ENCODE data around the gene PTPN23. TPM values are rescaled to one million over a fixed set of nuclear protein-coding genes. Genes with fewer than 3 reads are reported as not detected.
"Not testable (repeated sequence)": the region's sequence is repeated elsewhere in the genome, so short reads cannot be mapped to it uniquely, and the experiment has no call there.

PTPN23 gene
- total RNA-seq, 4 donors from 2014 or later = 10.5 to 134 (median 24.4) TPM

- H3K4me3 ChIP-seq = peak overlapping the region in 3 of 4 donors; percentile 16 to 44 (median 17)
- H3K27ac ChIP-seq = peak overlapping the region; percentile 81 to 95 (median 94)
- WGBS, 2 donors = 38% methylated on average over 4 of the region's 5 CpGs; no CpG with 5 or more reads in 1 of the 2 donors
- no peak for TF ChIP-seq CTCF (IDR thresholded peaks at IDR 0.05)
- H3K36me3 ChIP-seq = peaks cover 8 to 30% (median 10%) of the 10 kb centered on the region in 3 donors
- intact Hi-C loops (cut with DNase I) = no loop called here
- peaks cover 0 to 51% (median 26%) of the 10 kb centered on the region in 3 donors for H3K4me1 ChIP-seq
- H3K27me3 ChIP-seq = no peaks in the 10 kb centered on the region
- no peak for DNase-seq
- H3K9me3 ChIP-seq = peaks cover 0 to 3% (median 0%) of the 10 kb centered on the region in 3 donors
Observed at GRCh38 chr3:47443611-47443995, 62.8 kb downstream of the PTPN23 start.

DNA sequence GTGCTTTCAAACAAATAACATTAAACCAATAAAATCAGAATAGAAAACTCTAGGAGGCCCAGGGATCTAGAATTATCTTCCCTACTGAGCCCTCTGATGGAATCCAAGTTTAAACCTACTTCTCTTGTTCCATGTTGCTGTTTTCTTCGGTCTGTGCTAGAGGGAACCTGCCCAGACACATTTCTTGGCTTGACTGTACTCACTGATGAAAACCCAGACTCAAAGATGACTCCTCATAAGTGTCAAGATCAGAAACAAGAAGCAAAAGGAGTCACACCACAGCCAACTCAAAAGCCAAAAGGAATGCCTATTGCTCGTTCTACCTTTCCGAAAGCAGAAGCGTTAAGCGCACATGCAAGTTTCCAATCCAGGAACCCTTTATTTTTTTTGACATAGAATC lies 63.3 kb downstream of the PTPN23 start:
- DNase-seq = no peak
- H3K27ac ChIP-seq = peak overlapping the region; percentile 81 to 95 (median 94)
- TF ChIP-seq POLR2A (IDR thresholded peaks at IDR 0.05) (no peak), CTCF (IDR thresholded peaks at IDR 0.05) (no peak)
- H3K27me3 ChIP-seq = no peaks in the 10 kb centered on the region
- peak overlapping the region in 3 of 4 donors; percentile 16 to 44 (median 17) for H3K4me3 ChIP-seq
- intact Hi-C loops (cut with DNase I) = no loop called here
- H3K9me3 ChIP-seq = peaks cover 0 to 3% (median 0%) of the 10 kb centered on the region in 3 donors
- WGBS, 2 donors = 50 to 57% methylated on average over 5 of the region's 5 CpGs
- peaks cover 8 to 25% (median 10%) of the 10 kb centered on the region in 3 donors for H3K36me3 ChIP-seq
- H3K4me1 ChIP-seq = peaks cover 0 to 51% (median 26%) of the 10 kb centered on the region in 3 donors

GRCh38 chr3:47452453-47453215 lies 71.8 kb downstream of the PTPN23 start:
- Histone ChIP-seq H3K4me3 (no peak overlapping the region), H3K4me1 (peaks cover 0 to 53% (median 23%) of the 10 kb centered on the region in 3 donors), H3K27ac (peak overlapping the region; percentile 40 to 79 (median 62)), H3K36me3 (no peaks in the 10 kb centered on the region), H3K9me3 (no peaks in the 10 kb centered on the region), H3K27me3 (no peaks in the 10 kb centered on the region)
- intact Hi-C loops (cut with DNase I) = no loop called here
- WGBS, 2 donors = 60 to 79% methylated on average over 4 of the region's 4 CpGs
- no peak for DNase-seq
- TF ChIP-seq CTCF (IDR thresholded peaks at IDR 0.05) (no peak), POLR2A (IDR thresholded peaks at IDR 0.05) (no peak)

- DNase-seq = no peak
- intact Hi-C loops (cut with DNase I) = no loop called here
- WGBS, 2 donors = 62 to 70% methylated on average over 3 of the region's 3 CpGs
- Histone ChIP-seq H3K27me3 (no peaks in the 10 kb centered on the region), H3K27ac (peak overlapping the region in 3 of 4 donors; percentile 41 to 69 (median 51)), H3K9me3 (peaks cover 0 to 8% (median 0%) of the 10 kb centered on the region in 3 donors), H3K4me3 (no peak overlapping the region), H3K36me3 (peaks cover 0 to 14% (median 0%) of the 10 kb centered on the region in 3 donors), H3K4me1 (peaks cover 0 to 53% (median 23%) of the 10 kb centered on the region in 3 donors)
- no peak for TF ChIP-seq CTCF (IDR thresholded peaks at IDR 0.05)
- TF ChIP-seq POLR2A (IDR thresholded peaks at IDR 0.05) = no peak
Observed at GRCh38 chr3:47455806-47456452, 75.1 kb downstream of the PTPN23 start.

DNA sequence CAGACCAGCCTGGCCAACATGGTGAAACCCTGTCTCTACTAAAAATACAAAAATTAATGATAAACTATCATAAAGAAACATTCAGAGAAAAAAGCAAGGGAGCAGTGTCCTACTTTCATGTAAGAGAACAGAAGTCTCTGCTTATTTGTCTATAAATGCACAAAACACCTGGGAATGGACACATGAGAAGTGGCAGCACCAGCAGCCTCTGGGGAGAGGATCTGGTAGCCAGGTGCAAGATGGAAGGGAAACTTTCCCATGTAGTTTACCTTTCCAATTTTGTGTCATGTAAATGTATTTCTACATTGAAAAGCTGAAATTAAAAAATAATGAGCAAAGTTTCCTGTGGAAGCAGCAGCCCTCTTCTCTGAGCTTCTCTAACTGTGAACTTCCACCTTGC lies 76.2 kb downstream of the PTPN23 start:
- intact Hi-C loops (cut with DNase I) = no loop called here
- DNase-seq = no peak
- Histone ChIP-seq H3K27me3 (no peaks in the 10 kb centered on the region), H3K4me3 (no peak overlapping the region), H3K4me1 (peaks cover 0 to 45% (median 20%) of the 10 kb centered on the region in 3 donors), H3K27ac (peak overlapping the region in 2 of 4 donors; percentile 51 to 69), H3K36me3 (peaks cover 0 to 14% (median 0%) of the 10 kb centered on the region in 3 donors), H3K9me3 (peaks cover 0 to 8% (median 0%) of the 10 kb centered on the region in 3 donors)
- TF ChIP-seq CTCF (IDR thresholded peaks at IDR 0.05) (no peak), POLR2A (IDR thresholded peaks at IDR 0.05) (no peak)

GRCh38 chr3:47459534-47460085 lies 78.8 kb downstream of the PTPN23 start:
- WGBS, 2 donors = 81 to 93% methylated on average over 9 of the region's 9 CpGs
- DNase-seq; intact Hi-C loops (cut with DNase I): not testable (repeated sequence)

More at GRCh38 chr3:47459534-47460085, 78.8 kb downstream of the PTPN23 start:
- H3K9me3 ChIP-seq, H3K27ac ChIP-seq, H3K4me3 ChIP-seq, H3K27me3 ChIP-seq: not testable (repeated sequence)
- Histone ChIP-seq H3K36me3 (peaks cover 0 to 14% (median 0%) of the 10 kb centered on the region in 3 donors), H3K4me1 (peaks cover 0 to 45% (median 16%) of the 10 kb centered on the region in 3 donors)
